GM12878 (cell line): Measurements from ENCODE around the gene REEP6. TPM values are rescaled to one million over a fixed set of nuclear protein-coding genes. Genes with fewer than 3 reads are reported as not detected.

ENCODE experiments used
- ATAC-seq: fragments of 200-7000 bp; cut with Tn5 transposase; 3 replicates; pipeline ENCODE4 v1.9.1; 2020; ENCODE audit warnings: mild to moderate bottlenecking, moderate library complexity
- BruUV-seq: library from RNA; stranded (reverse); fragments of 400-500 nt; replicated peaks from 2 replicates; lab custom pipeline; 2021; lab: Mats Ljungman, UMichigan
- CTCF ChIA-PET: fragments of 300-600 bp; sonication (Branson Sonifier 250); formaldehyde crosslinking; extraction: SDS; loops from one replicate; lab custom pipeline; 2021; ENCODE audit warnings: inconsistent platforms; lab: Yijun Ruan, JAX
- POLR2A ChIA-PET: fragments of 350-600 bp; formaldehyde crosslinking; extraction: SDS; loops from one replicate; lab custom pipeline; 2021; ENCODE audit warnings: inconsistent platforms; lab: Charles Lee
- RAD21 ChIA-PET: fragments of 300-600 bp; sonication (Branson Sonifier 250); formaldehyde crosslinking; loops from one replicate; lab custom pipeline; 2023; ENCODE audit warnings: antibody characterized with exemption; ENCODE audit not compliant: unreplicated experiment; lab: Charles Lee
- SMC1A ChIA-PET: fragments of 300-600 bp; sonication (Branson Sonifier 250); formaldehyde crosslinking; loops from one replicate; lab custom pipeline; 2023; ENCODE audit not compliant: unreplicated experiment, uncharacterized antibody; lab: Charles Lee
- DNase-seq: peaks from one replicate; pipeline ENCODE4 v3.0.0-alpha.2; 2011; ENCODE audit warnings: low read depth, low spot score
- FAIRE-seq: peaks from 3 replicates; lab custom pipeline; 2011; peaks lifted over from hg19 to GRCh38; lab: Jason Lieb, UNC
- H2AFZ ChIP-seq: 2 replicates; pipeline ENCODE4 v1.6.0; 2011; ENCODE audit warnings: low read depth, low read length, control low read depth; ENCODE audit not compliant: control insufficient read depth
- H3K27ac ChIP-seq: 2 replicates; pipeline ENCODE4 v1.5.1; 2011; ENCODE audit warnings: control low read depth; ENCODE audit not compliant: control insufficient read depth, insufficient read depth
- H3K27me3 ChIP-seq, 2 experiments: replicated peaks in 1 of 2; 2 replicates each; pipeline versions ENCODE4 v1.6.0 to v1.6.1; 2011; ENCODE audit warnings: low read length in 1 of 2; ENCODE audit not compliant: control insufficient read depth in 2 of 2, insufficient read depth in 2 of 2
- H3K36me3 ChIP-seq, 2 experiments: 2 replicates each; pipeline ENCODE4 v1.5.1; 2011; ENCODE audit warnings: low read length in 1 of 2; ENCODE audit not compliant: control insufficient read depth in 2 of 2, insufficient read depth in 2 of 2
- H3K4me1 ChIP-seq: 2 replicates; pipeline ENCODE4 v1.6.1; 2011; ENCODE audit warnings: mild to moderate bottlenecking, low read length, moderate library complexity, mixed read lengths; ENCODE audit not compliant: control insufficient read depth, insufficient read depth
- H3K4me2 ChIP-seq: 2 replicates; pipeline ENCODE4 v1.6.0; 2011; ENCODE audit warnings: control low read depth; ENCODE audit not compliant: control insufficient read depth, insufficient read depth
- H3K4me3 ChIP-seq: fragments of 200-600 bp; sonication (generic); 2 replicates; pipeline ENCODE4 v1.5.1; 2016
- H3K79me2 ChIP-seq: 2 replicates; pipeline ENCODE4 v1.6.0; 2011; ENCODE audit warnings: low read length; ENCODE audit not compliant: control insufficient read depth, insufficient read depth
- H3K9ac ChIP-seq: 2 replicates; pipeline ENCODE4 v1.8.0; 2011; ENCODE audit warnings: low read length, control low read depth, mixed read lengths; ENCODE audit not compliant: control insufficient read depth, insufficient read depth
- H3K9me3 ChIP-seq: replicated peaks from 3 replicates; pipeline ENCODE4 v1.5.1; 2011; ENCODE audit warnings: mild to moderate bottlenecking, low read length; ENCODE audit not compliant: control insufficient read depth, insufficient read depth
- H4K20me1 ChIP-seq: 2 replicates; pipeline ENCODE4 v1.6.0; 2011; ENCODE audit not compliant: control insufficient read depth, insufficient read depth
- ATF3 ChIP-seq: IDR thresholded peaks from 2 replicates; pipeline ENCODE4 v1.6.1; 2011; ENCODE audit warnings: low read depth, mild to moderate bottlenecking, low read length, moderate library complexity, borderline replicate concordance; ENCODE audit errors: extremely low read depth
- ATF7 ChIP-seq: fragments of 450-650 bp; IDR thresholded peaks from 2 replicates; pipeline ENCODE4 v1.6.1; 2016; ENCODE audit warnings: low read depth, mild to moderate bottlenecking
- BCL3 ChIP-seq: IDR thresholded peaks from 2 replicates; pipeline ENCODE4 v1.6.1; 2011; ENCODE audit warnings: borderline replicate concordance, low read depth, mild to moderate bottlenecking, moderate library complexity, low read length; ENCODE audit not compliant: insufficient read depth, poor library complexity, severe bottlenecking
- CHD1 ChIP-seq: IDR thresholded peaks from 2 replicates; pipeline ENCODE4 v1.6.1; 2012; ENCODE audit warnings: low read depth, low read length, improper control_type of control experiment
- HDGF ChIP-seq: fragments of 450-650 bp; IDR thresholded peaks from 2 replicates; pipeline ENCODE4 v1.6.1; 2016; ENCODE audit warnings: antibody characterized with exemption
- JUND ChIP-seq: IDR thresholded peaks from 2 replicates; pipeline ENCODE4 v1.6.1; 2012; ENCODE audit warnings: low read depth, mild to moderate bottlenecking, low read length, improper control_type of control experiment, moderate library complexity
- MEF2A ChIP-seq: IDR thresholded peaks from 2 replicates; pipeline ENCODE4 v1.6.1; 2011; ENCODE audit warnings: low read depth, mild to moderate bottlenecking, low read length, moderate library complexity; ENCODE audit not compliant: insufficient read depth
- MLLT1 ChIP-seq: fragments of 450-650 bp; IDR thresholded peaks from 2 replicates; pipeline ENCODE4 v1.6.1; 2016; ENCODE audit warnings: mild to moderate bottlenecking
- PAX8 ChIP-seq: fragments of 450-650 bp; IDR thresholded peaks from 2 replicates; pipeline ENCODE4 v1.6.1; 2017; ENCODE audit warnings: mild to moderate bottlenecking, moderate library complexity
- RBBP5 ChIP-seq: fragments of 200-600 bp; sonication (generic); conservative IDR thresholded peaks from 2 replicates; pipeline ENCODE4 v1.6.1; 2016
- SIN3A ChIP-seq: IDR thresholded peaks from 2 replicates; pipeline ENCODE4 v1.6.1; 2012; ENCODE audit warnings: low read depth, low read length, improper control_type of control experiment
- TCF12 ChIP-seq: IDR thresholded peaks from 2 replicates; pipeline ENCODE4 v1.6.1; 2011; ENCODE audit warnings: low read depth, mild to moderate bottlenecking, low read length
- TCF3 ChIP-seq: IDR thresholded peaks from 2 replicates; pipeline ENCODE4 v1.6.1; 2012; ENCODE audit warnings: low read depth, mild to moderate bottlenecking, low read length, borderline replicate concordance; ENCODE audit not compliant: insufficient read depth
- ZBTB40 ChIP-seq: fragments of 450-650 bp; IDR thresholded peaks from 2 replicates; pipeline ENCODE4 v1.6.1; 2016; ENCODE audit warnings: mild to moderate bottlenecking, moderate library complexity, borderline replicate concordance
- ZSCAN29 ChIP-seq: fragments of 450-650 bp; IDR thresholded peaks from 2 replicates; pipeline ENCODE4 v1.6.1; 2017; ENCODE audit warnings: mild to moderate bottlenecking, moderate library complexity
- whole genome bisulfite sequencing: methylation state at CpG from one replicate; pipeline ENCODE4 v1.1.6; 2016; ENCODE audit warnings: low lambda C conversion rate; ENCODE audit not compliant: insufficient replicate concordance, insufficient coverage; ENCODE audit errors: missing lambda C conversion rate; 5-methylcytosine and 5-hydroxymethylcytosine counted together
- in situ Hi-C: fragments of 300-500 bp; cut with MboI; formaldehyde crosslinking; loops from 9 replicates; pipeline ENCODE4 v1.14.3; 2018; ENCODE audit warnings: mixed read lengths
- intact Hi-C: fragments of 100-400 bp; cut with micrococcal nuclease; formaldehyde crosslinking; loops from one replicate; pipeline ENCODE4 v1.14.2; 2022; ENCODE audit not compliant: unreplicated experiment
- polyA plus RNA-seq, 11 experiments: library from polyadenylated mRNA; depleted of rRNA in 4 of 11; unstranded in 6 of 11; stranded (reverse) in 5 of 11; fragments of >200 nt; fragmentation: Nextera tagmentation in 4 of 11; fragmentation: Illumina TruSeq in 1 of 11; extraction: Ambion mirVana in 4 of 11; extraction: Trizol in 1 of 11; gene quantifications; 1 replicate in 1 of 11; 2 replicates in 10 of 11; pipeline versions ENCODE4 v1.2.1 to v1.2.3, GENCODE V29; 2011 to 2016; ENCODE audit warnings: inconsistent platforms in 2 of 11, missing spikeins in 2 of 11, low read depth in 1 of 11
- total RNA-seq, 4 experiments: library from RNA; depleted of rRNA in 3 of 4; stranded (reverse); fragments of >200 nt in 3 of 4; fragmentation: Illumina TruSeq in 1 of 4; extraction: Trizol in 1 of 4; gene quantifications; 2 replicates each; pipeline versions ENCODE4 v1.2.1 to v1.2.3, GENCODE V29; 2013 to 2021

Gene REEP6
- total and polyA plus RNA-seq, 10 of the 15 experiments (the other 5 are each of a cell fraction or from before 2014, with no cell fraction given): 0.06 to 1.1 (median 0.39) TPM; not detected in 2

- TF ChIP-seq ZBTB40: no peak
- no peak for TF ChIP-seq PAX8
- TF ChIP-seq ZSCAN29: no peak
- TF ChIP-seq ATF7: no peak
Measured at GRCh38 chr19:1526066-1526778, 35.2 kb downstream of the REEP6 start (continued).

GRCh38 chr19:1526979-1527649 is 36.1 kb downstream of the REEP6 start:
- no peak overlapping the region for H3K9ac ChIP-seq
- no peaks in the 10 kb centered on the region for H3K9me3 ChIP-seq
- no peaks in the 10 kb centered on the region for H3K79me2 ChIP-seq
- H3K4me1 ChIP-seq: no peaks in the 10 kb centered on the region
- ChIA-PET POLR2A (no interaction called here), RAD21 (no interaction called here), CTCF (no interaction called here), SMC1A (no interaction called here)
- BruUV-seq: no TSS peak
- H3K36me3 ChIP-seq: no peaks in the 10 kb centered on the region
- in situ Hi-C loops: no loop called here
- H3K4me2 ChIP-seq: no peak overlapping the region
- FAIRE-seq: no peak
- 35% methylated on average over 17 of the region's 18 CpGs for WGBS
- no peak for ATAC-seq
- peaks cover 0 to 2% of the 10 kb centered on the region in 2 experiments; a peak in 3 of 4 replicates for H3K27me3 ChIP-seq
- H3K4me3 ChIP-seq: no peak overlapping the region
- intact Hi-C loops: no loop called here
- no peak overlapping the region for H2AFZ ChIP-seq
- no peak for DNase-seq
- H3K27ac ChIP-seq: no peak overlapping the region
- H4K20me1 ChIP-seq: no peaks in the 10 kb centered on the region
- TF ChIP-seq MEF2A (no peak), SIN3A (no peak), ATF3 (no peak), RBBP5 (no peak), CHD1 (no peak), BCL3 (no peak), JUND (no peak), HDGF (no peak), TCF3 (no peak), MLLT1 (no peak), TCF12 (no peak)
